Measurements from ENCODE around the gene SPTBN1.

The SPTBN1 gene

DNA sequence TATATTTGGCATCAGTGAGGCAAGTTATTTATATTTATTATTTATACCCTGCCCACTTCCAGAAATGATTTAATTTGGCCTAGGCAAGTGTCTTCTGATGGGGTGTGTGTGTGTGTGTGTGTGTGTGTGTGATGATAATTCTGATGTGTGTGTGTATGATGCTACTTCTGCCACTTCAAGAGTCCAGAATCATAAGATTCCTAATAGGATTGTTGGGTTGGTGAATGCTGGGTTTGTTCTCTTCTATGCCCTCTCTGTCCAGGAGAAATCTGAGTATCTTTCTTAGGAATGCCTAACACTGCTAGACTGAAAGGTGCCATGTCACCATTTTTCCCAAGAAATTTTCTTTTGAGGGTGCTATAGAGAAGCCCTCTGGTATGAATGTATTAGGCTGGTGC, 122.5 kb downstream of the SPTBN1 start:
- no peak for DNase-seq

- DNase-seq: peak; percentile 52
Measured at GRCh38 chr2:54579061-54579681, 123.0 kb downstream of the SPTBN1 start.

GRCh38 chr2:54579682-54580620, 123.8 kb downstream of the SPTBN1 start:
- DNase-seq: peak; percentile 89

- DNase-seq: no peak
Measured at GRCh38 chr2:54581326-54582039, 125.4 kb downstream of the SPTBN1 start.

- no peak for DNase-seq
Measured at GRCh38 chr2:54582987-54583386, 126.9 kb downstream of the SPTBN1 start.

DNA sequence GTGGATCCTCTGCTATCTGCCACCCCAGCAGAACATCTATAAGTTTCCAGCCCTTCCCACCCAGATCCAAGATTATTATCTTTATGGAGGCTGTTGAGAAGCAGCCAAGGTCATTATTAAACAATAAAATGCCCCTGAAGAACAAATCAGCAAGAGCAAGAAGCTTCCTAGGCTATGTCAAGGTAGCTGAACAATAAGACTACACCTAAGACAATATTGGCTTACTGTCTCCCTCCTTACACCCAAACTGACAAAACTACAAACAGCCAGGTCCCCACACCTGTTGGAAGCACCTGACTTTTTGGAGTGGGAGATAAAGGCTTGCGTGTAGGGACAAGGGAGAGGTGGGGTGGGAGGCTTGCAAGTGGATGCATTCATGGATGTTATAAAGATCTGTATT, 128.5 kb downstream of the SPTBN1 start:
- DNase-seq: no peak

DNA sequence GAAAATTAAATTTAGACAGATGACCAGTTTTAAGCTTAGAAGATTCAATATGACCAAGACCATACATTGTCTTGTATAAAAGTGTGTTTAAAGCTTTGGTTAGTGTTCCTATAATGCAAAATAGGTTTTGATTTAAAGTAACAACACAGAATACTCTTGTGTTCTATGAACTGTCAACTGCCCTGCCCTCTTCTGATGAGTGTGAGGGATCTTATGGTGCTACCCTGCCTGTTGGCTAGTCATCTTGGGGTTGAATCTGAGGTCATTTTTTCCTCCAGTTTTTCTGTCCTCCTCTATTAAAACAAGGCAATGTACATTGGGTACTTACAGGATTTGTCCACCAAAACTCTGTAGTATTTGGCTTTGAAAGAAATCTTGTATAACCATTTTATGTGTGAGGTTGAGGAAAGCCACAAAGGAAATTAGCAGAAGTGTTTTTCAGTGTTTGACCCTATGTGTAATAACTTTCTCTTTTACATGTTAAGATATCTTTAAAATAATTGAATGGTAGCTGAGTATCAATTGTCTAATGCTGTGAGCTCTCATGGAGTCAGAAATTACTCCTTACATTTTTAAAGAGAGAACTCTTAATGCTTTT, 129.1 kb downstream of the SPTBN1 start:
- DNase-seq: no peak

DNA sequence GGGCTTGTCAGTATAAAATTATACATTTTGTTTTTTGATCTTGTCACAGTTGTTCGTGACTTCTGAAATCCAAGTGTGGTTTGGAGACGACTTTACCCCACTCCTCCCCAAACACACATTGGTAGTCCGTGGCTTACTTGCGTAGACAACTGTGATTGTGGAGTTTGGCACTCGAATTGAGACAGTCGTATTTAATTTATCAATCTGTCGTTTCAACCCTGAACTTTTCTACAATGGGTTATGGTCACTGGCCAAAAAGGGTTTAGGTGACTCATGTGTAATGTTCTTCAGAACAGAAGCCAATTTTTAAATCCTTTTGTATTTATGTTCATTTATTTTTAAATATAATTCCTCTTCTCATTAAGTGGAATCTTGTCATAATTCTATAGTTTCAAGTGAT, 129.9 kb downstream of the SPTBN1 start:
- DNase-seq: no peak

GRCh38 chr2:54586494-54586893, 130.4 kb downstream of the SPTBN1 start:
- DNase-seq: no peak

DNA sequence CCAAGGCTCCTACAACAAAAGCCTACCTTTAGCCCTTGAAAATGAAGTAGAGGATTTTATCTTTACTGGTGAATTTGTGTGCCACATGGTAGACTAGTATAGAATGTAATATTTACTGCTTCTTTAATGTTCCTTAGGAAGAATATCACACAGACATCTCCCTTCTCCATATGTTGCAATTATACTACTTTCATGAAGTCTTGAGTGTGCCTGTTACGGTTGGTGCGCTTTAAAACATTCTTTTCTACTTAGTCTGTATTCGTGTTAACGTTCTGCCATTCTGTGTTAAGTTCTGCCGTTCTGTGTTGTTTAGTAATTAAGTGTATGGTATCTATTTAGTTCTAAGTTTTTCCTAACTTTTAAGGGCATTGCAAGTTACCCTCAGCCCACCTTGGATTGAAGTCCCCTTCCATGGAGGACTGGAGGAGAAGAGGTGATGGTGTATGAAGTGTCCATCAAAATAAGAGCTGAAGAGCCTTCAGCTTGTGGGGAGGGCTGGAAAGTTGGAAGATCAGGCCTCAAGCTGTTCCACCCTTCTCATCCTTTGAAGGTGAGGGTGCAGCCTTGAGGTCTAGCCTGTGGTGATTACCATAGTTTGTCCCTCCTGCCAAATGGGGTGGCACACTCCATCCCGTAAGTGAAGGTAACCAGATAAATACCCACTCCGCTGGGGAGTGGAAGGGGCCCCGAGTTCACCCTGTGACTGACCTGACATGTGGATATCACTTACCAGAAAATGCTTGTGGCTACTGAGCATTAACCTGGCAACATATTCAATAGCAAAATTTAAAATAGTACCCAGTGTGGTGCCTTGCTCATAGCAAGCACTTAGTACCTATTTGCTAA, 131.3 kb downstream of the SPTBN1 start:
- DNase-seq: no peak

DNA sequence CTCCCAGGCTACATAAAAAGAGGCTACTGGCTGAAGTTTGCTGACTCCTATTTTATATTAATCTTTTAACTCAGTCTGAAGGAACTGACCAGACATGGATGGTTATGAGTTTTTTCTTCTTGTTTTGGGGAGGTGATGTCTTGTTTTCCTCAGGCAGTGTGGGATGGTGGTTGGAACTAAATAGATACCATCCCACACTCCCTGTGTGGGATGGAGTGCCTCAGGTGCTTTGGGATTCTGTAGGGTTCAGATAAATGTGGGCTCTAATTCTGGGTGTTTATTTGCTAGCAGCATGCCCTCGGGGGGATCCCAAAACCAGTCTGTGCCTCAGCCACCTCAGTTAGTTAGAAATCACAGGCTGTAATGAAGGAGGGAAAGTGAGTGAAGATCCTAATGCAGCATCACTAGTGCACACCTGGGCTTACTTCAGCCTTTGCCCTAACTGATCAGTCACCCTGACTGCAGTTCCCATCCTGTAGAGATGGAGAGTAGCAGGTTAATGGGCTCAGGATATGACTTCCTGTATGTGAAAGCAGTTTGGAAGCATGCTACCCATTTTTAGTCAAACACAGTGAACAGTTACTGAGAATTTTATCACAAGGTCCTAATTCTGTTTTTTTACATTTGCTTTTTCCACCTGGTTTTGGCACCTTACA, 132.2 kb downstream of the SPTBN1 start:
- DNase-seq: peak; percentile 39

DNA sequence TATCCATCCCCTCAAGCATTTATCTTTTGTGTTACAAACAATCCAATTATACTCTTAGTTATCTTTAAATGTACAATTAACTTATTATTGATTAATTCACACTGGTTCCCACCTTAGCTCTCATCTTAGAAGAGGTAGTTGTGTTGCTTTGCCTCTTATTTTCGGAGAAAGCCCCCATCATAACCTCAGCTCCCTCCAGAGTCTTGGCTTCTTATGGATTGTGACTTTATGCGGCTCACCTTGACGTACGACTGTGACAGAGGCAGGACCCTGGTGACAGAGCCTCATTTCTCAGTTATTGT, 132.9 kb downstream of the SPTBN1 start:
- no peak for DNase-seq

DNA sequence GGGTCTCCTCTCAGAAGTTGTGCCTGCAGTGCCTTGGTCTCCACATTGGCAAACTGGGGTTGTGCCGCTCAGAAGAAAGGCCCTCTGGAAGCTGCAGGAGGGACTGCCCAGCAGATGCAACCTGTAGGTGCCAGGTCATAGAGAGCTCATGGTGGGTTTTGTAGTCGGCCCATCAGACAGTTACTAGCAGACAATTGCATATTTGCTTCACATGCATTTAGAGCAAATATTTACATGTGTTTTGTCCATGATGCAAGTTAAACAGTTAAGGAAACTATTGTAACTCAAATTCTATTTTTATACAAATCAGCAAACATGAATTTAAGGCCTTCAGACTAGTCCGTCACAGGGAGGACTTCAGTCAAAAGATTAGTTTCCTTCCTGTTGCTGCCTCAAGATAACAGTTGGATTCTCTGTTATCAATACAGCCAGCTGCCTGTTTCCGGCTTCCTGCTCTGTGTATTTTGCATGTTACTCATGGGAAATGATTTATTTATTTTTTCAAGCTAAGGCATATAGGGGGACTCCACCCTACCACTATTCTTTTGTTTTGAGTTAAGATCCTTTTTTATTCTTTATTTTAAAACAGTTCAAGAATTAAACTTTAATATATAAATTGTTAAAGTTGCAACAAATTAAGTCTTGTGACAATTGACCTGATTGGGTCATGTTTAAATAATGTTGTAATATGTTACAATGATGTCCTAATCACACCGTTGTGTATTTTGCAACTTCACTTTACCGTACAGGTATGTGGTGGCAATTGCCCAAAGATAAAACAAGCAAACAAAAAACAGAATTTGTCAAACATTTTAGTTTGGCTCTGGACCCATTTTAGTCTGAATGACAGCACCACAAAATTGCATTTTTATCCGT, 133.5 kb downstream of the SPTBN1 start:
- peak; percentile 71 for DNase-seq

- DNase-seq: peak; percentile 32
Measured at GRCh38 chr2:54590216-54591120, 134.3 kb downstream of the SPTBN1 start.

DNA sequence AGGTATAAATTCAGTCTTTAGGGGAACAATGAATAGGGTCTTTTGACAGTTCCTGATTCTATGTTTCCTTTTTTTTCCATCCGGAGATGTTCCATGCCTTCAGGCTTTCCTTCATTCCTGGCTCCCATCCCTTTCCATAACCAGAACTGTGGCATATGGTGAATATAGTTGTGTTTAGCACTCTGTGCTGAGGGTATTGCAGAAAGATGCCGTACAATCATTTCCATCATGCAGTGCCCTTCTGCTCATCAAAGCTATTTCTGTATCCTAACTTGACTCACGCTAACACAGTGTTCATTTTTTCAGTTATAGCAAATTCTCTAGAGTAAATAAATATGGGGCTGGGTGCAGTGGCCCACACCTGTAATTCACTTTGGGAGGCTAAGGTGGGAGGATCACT, 135.4 kb downstream of the SPTBN1 start:
- no peak for DNase-seq

- DNase-seq: no peak
Measured at GRCh38 chr2:54593249-54593648, 137.1 kb downstream of the SPTBN1 start.

DNA sequence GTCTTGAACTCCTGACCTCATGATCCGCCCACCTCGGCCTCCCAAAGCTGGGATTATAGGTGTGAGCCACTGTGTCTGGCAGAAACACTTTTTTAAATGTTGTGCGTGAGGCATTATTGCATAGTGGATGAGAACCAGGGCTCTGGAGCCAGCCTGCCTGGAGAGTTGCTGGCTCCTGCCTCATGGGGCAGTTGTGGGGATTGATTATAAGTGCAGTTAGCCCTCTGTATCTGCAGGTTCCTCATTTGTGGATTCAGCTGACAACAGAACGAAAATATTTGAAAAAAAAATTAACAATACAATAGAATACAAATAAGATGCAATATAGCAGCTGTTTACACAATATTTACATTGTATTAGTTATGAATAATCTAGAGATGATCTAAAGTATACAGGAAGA, 137.9 kb downstream of the SPTBN1 start:
- DNase-seq: no peak

DNA sequence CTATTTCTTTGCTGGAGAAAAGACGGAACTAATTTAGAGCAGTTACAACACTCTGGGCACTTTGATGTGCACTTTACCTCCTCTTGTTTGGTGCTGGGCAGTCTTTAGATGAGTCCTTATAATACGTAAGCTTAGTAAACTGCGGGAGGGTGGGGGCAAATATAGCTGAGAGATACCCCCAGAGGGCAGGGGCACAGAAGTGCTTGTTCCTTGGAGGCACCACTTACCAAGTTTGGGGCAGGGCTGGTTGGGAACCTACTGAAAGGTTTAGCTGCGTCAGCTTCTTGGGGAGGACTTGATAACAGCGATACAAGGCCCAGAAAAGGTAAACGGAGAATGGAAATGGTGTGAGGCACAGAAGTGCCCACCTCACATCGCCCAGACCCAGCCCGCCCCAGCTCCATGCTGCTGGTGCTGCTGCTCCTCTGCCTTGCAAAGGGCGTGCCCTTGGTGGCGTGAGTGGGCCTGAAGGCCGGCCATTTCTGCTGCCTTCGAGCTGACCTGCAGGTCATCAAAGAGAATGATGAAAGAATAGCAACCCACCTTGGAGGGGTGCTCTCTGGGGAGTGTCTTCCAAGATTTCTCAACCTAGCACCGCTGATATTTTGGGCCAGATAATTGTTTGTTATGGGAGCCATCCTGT, 139.2 kb downstream of the SPTBN1 start:
- no peak for DNase-seq

Measured in DMS53 (cell line).